Cardiac septum (tissue), 1 donor: ENCODE data around the gene DISP3. TPM values are rescaled to one million over a fixed set of nuclear protein-coding genes. Genes with fewer than 3 reads are reported as not detected.

ENCODE experiments used
- DNase-seq: peaks from one replicate; pipeline ENCODE4 v3.0.0-alpha.2; 2020; ENCODE audit warnings: low spot score
- intact Hi-C: fragments of 100-400 bp; cut with DNase I; formaldehyde crosslinking; loops from one replicate; pipeline ENCODE4 v1.14.0; 2022
- total RNA-seq: library from RNA; stranded (reverse); fragmentation: NEBNext Ultra II Directional; extraction: Animal tissue kit (Norgen Biotek cat#: 25700); gene quantifications from one replicate; pipeline ENCODE4 v1.2.1, GENCODE V29; 2021
- donor health status: DM: no; HTN: no; CAD: no.

Gene DISP3
- total RNA-seq, 1 donor from 2014 or later = 0.05 TPM

GRCh38 chr1:11501906-11502485 lies 23.0 kb downstream of the DISP3 start:
- DNase-seq = peak; percentile 51
- intact Hi-C loops = no loop called here

- peak; percentile 43 for DNase-seq
- intact Hi-C loops = no loop called here
Measured at GRCh38 chr1:11502516-11502915, 23.6 kb downstream of the DISP3 start.

DNA sequence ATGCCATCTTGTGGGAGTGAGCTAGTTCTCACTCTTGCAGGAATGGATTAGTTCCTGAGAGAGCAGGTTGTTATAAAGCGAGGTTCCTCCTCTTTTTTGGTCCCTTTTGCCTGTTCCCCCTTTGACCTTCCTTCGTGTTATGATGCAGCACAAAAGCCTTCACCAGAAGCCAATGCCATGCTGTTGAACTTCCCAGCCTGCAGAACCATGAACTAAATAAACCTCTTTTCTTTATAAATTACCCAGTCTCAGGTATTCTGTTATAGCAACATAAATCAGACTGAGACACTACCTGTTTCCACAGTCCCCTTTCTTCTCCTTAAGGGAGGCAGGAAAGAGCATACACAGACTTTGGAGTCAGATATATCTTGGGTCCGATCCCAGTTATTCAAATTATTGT lies 25.6 kb downstream of the DISP3 start:
- no peak for DNase-seq
- intact Hi-C loops = no loop called here

GRCh38 chr1:11505591-11506538 lies 26.9 kb downstream of the DISP3 start:
- intact Hi-C loops = no loop called here
- DNase-seq = no peak

DNA sequence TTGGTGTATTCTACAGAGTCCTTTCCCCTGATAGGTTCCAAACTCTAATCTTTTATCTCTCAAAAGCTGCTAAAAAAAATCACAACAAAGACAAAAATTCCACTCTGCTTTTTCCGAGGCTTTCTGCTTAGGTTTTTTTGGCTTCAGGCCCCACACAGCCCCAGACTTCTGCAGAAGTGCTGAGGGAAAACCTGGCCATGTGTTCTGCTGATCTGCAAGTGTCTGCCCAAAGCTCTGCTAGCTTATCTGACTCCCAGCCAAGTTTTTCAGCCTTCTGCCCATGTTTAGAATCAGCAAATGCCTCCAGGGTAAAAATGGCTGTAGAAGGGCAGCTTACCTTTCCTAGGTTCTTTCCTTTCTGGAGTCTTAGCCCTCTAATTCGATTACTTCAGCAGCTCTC lies 28.4 kb downstream of the DISP3 start:
- intact Hi-C loops = no loop called here
- no peak for DNase-seq

- DNase-seq = no peak
- intact Hi-C loops = no loop called here
Measured at GRCh38 chr1:11513681-11514080, 34.7 kb downstream of the DISP3 start.

GRCh38 chr1:11514366-11514765 lies 35.4 kb downstream of the DISP3 start:
- no peak for DNase-seq
- intact Hi-C loops = no loop called here

DNA sequence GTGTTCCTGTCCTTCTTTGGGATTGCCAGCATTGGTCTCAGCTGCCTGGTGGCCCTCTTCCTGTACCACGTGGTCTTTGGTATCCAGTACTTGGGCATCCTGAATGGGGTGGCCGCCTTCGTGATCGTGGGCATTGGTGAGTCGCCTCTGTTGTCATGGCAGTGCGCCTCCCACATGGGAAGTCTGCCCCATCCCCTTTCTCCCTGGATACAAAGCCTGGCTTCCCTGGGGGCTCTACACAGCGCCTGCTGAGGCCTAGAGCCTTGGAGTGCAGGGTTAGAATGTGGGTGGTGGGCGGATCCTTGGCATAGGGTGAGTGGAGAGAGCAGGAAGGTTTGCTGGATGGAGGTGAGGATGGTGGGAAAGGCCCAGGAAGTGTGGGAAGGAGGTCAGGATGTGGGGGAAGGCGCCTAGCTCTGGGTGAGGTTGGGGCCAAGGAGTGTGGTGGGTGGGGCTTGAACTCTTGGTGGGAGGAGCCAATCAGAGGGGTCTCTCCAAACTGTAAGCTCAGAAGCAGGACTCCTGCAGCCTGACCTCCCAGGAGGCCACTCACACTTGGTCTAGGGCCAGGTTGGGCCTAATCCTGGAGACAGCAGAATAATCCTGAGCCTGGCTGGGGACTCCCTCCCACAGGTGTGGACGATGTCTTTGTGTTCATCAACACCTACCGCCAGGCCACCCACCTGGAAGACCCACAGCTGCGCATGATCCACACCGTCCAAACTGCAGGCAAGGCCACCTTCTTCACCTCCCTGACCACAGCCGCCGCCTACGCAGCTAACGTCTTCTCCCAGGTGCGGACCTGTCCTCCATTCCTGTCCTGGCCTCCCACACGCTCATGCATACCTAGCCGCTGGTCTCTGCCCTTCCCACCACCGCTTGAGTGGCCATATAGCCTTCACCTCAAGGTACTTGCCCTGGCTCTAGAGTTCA lies 36.7 kb downstream of the DISP3 start:
- DNase-seq = no peak
- intact Hi-C loops = no loop called here

DNA sequence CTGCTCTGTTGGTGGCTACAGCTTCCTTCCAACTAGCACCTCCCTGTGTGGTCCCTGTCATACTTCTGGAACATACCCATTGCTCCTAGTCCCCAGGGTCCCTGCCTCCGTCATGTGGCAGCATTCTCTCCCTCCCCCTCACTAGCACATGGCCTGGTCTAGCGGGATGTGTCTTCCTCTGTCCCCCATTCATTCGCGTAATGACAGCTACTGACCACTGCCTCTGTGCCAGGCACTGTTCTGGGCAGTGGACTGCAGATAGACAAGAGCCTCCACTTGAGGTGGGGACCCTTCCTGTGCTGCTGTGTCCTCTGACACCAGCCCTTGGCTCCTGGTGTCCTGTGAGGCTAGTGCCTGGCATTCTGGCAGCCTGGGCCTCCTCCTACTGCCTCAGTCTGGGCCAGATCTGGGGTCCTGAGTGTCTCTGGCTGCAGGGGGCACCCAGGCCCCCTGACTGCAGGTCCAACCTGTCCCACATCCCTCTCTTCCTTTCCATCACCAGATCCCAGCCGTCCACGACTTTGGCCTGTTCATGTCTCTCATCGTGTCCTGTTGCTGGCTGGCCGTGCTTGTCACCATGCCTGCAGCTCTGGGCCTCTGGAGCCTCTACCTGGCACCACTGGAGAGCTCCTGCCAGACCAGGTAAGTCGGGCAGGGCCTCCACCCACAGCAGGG lies 38.1 kb downstream of the DISP3 start:
- intact Hi-C loops = no loop called here
- no peak for DNase-seq

- intact Hi-C loops = no loop called here
- no peak for DNase-seq
Measured at GRCh38 chr1:11518016-11518701, 39.2 kb downstream of the DISP3 start.

DNA sequence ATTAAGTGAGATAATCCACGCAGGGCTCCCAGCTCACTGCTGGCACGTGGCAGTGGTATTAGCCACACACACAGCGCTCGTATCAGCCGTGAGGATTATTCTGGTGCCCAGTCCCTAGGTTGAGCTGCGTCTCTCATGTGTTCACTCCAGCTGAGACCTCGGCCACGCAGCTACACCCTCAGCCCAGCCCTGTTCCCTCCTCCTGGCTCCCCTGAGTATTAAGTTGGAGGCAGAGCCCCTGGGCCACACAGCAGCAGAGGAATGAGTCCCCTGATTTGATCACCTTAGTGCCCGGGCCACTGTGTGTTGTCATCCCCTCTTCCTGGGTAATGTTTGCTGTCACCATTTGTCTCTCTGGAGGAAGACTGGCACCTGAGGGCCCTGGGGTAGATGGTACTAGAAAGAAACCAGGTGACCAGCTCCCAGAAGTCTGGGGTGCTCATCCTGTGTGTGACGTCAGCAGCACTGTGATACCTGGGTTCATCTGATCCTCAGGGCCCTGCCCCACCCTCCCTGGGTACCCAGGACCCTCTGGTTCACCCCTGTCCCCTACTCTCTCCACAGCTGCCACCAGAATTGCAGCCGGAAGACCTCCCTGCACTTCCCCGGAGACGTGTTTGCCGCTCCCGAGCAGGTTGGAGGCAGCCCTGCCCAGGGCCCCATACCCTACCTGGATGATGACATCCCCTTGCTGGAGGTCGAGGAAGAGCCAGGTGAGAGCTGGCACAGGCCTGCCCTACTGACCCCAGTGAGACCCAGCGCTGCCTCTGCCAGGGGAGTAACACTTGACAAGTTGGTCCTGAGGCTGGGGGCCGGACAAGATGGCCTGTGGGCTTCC lies 40.1 kb downstream of the DISP3 start:
- DNase-seq = no peak
- intact Hi-C loops = no loop called here

DNA sequence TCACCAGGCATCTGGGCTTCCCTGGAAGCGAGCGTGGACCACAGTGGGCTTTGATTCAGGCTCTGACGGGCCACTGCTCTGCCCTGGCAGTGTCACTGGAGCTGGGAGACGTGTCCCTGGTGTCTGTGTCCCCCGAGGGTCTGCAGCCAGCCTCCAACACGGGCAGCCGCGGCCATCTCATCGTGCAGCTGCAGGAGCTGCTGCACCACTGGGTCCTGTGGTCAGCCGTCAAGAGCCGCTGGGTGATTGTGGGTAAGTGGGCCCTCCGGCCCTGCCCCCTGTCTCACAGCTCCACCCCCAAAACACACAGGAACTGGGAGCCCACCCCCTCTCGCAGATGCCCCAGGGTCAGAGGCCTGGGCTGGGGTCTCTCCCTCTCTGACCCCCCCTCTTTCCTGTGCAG lies 40.7 kb downstream of the DISP3 start:
- intact Hi-C loops = no loop called here
- peak; percentile 57 for DNase-seq

DNA sequence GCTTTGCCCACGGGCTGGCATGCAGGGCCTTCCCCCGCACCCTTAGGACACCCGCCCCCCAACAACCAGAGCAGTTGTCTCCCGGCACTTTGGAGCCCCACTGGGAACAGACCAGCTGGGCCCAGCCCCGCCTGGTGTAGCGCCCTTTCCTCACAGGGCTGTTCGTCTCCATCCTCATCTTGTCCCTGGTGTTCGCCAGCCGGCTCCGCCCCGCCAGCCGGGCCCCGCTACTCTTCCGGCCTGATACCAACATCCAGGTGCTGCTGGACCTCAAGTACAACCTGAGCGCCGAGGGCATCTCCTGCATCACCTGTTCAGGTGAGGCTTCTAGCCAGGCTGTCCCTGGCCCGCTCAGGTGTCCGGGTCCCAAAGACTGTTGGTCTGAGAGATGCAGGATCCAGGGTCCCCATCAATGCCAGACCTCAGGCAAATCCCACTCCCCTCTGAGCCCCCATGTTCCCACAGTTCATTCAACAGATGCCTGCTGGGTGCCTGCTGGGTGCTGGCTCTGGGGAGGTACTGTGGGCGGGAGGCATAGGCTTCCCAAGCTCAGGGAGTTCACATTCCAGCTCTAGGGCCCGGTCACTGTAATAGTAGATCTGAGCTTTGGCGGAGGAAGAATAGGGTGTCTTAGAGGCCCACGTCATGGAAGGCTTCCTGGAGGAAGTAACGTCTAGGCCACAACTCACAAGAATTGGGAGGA lies 41.7 kb downstream of the DISP3 start:
- DNase-seq = peak; percentile 49
- intact Hi-C loops = no loop called here

DNA sequence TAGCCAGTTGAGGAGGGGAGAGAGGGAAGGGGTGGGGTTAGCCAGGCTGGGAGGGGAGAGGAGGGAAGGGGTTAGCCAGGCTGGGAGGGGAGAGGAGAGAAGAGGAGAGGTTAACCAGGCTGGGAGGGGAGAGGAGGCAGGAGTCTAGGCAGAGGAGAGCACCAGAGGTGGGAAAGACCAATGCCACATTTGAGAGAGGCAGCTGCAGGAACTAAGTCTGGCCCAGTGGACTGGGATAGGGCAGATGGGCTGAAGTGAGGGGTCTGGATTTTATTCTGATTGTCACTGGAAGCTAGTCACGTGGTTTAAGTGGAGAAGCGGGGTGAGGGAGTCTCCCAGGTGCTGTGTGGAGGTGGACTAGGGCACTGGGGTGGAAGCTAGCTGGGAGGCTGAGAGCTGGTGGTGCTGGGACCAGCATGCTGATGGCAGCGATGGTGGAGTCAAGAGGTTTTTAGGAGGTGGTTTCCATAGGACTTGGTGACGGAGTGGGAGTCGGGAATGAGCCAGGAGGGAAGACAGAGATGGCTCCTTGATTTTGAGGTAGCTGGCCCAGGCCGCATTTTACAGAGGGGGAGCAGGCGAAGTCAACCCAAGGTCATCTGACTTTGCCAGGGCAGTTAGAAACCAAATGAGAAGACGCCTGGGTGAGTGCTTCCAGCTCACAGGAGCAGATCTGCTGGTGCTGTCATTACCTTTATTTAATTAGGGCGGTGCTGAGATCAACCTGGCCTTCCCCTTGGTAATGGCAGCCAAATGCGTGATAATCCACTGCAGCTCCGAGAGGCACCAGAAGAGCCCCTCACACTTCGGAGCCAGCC lies 42.8 kb downstream of the DISP3 start:
- peak; percentile 22 for DNase-seq
- intact Hi-C loops = no loop called here

- intact Hi-C loops = no loop called here
- peak; percentile 74 for DNase-seq
Measured at GRCh38 chr1:11522400-11523235, 43.7 kb downstream of the DISP3 start.

DNA sequence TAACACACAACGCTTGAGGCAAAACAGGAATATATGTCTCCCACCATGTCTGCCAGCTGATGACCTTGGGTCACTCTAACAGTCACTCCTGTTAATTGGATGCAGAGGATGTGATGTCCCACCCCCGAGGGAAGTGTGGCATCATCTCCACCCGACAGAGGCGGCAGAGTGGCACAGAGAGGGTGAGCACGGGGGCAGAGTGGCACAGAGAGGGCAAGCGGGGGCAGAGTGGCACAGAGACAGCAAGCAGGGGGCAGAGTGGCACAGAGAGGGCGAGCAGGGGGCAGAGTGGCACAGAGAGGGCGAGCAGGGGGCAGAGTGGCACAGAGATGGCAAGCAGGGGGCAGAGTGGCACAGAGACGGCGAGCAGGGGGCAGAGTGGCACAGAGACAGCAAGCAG lies 44.3 kb downstream of the DISP3 start:
- no peak for DNase-seq
- intact Hi-C loops = no loop called here
